Body of pancreas (tissue), 4 donors: Measurements from ENCODE around the gene SLC1A2. TPM values are rescaled to one million over a fixed set of nuclear protein-coding genes. Genes with fewer than 3 reads are reported as not detected.

Source experiments
- ATAC-seq: fragments of 150-250 bp; one replicate; pipeline ENCODE4 v1.9.1; 2016
- DNase-seq, 4 donors: peaks; one replicate each; pipeline ENCODE4 v3.0.0-alpha.2; 2019
- H3K27ac ChIP-seq, 4 donors: fragments of 200-600 bp; sonication (generic); 1 replicate in 3 of 4; 2 replicates in 1 of 4; pipeline versions ENCODE4 v1.5.1 to v1.6.1; 2016 to 2019; ENCODE audit warnings: mild to moderate bottlenecking in 1 of 4, mixed read lengths in 1 of 4, moderate library complexity in 1 of 4
- H3K27me3 ChIP-seq, 2 donors: fragments of 200-600 bp; sonication (generic); one replicate each; pipeline ENCODE4 v1.6.0; 2016; ENCODE audit warnings: mild to moderate bottlenecking in 1 of 2
- H3K36me3 ChIP-seq, 2 donors: fragments of 200-600 bp; sonication (generic); replicated peaks in 1 of 2; 2 replicates each; pipeline ENCODE4 v1.5.1; 2016; ENCODE audit warnings: low read depth in 2 of 2; ENCODE audit not compliant: insufficient read depth in 1 of 2
- H3K4me1 ChIP-seq: fragments of 200-600 bp; sonication (generic); one replicate; pipeline ENCODE4 v1.6.0; 2016
- H3K4me3 ChIP-seq, 2 donors: fragments of 200-600 bp; sonication (generic); 1 replicate in 1 of 2; 2 replicates in 1 of 2; pipeline ENCODE4 v1.5.1; 2016 to 2019
- H3K9me3 ChIP-seq, 3 donors: fragments of 200-600 bp; sonication (generic); 1 replicate in 2 of 3; 2 replicates in 1 of 3; pipeline ENCODE4 v1.5.1; 2016
- POLR2A ChIP-seq, 3 donors: fragments of 450-650 bp; IDR thresholded peaks; one replicate each; pipeline ENCODE4 v1.6.1; 2016; ENCODE audit warnings: antibody characterized with exemption in 3 of 3, mild to moderate bottlenecking in 2 of 3
- WGBS, 2 donors: methylation state at CpG; one replicate each; pipeline ENCODE4 v1.1.5; 2017; 5-methylcytosine and 5-hydroxymethylcytosine counted together
- intact Hi-C: fragments of 100-400 bp; cut with DNase I; formaldehyde crosslinking; loops from one replicate; pipeline ENCODE4 v1.15.1; 2023
- total RNA-seq, 2 donors: library from RNA; depleted of rRNA; stranded (reverse); fragments of >200 nt; gene quantifications; one replicate each; pipeline ENCODE4 v1.1.0, GENCODE V29; 2016
- TF ChIP-seq, protein P1 (sequence below), 7 experiments: fragments of 450-650 bp in 4 of 7; fragments of 200-600 bp in 3 of 7; sonication (generic) in 3 of 7; IDR thresholded peaks; one replicate each; pipeline ENCODE4 v1.5.1; 2016 to 2019; ENCODE audit warnings: antibody characterized with exemption in 7 of 7

Gene SLC1A2
- total RNA-seq, 2 donors from 2014 or later: 23.1 to 73.7 TPM

DNA sequence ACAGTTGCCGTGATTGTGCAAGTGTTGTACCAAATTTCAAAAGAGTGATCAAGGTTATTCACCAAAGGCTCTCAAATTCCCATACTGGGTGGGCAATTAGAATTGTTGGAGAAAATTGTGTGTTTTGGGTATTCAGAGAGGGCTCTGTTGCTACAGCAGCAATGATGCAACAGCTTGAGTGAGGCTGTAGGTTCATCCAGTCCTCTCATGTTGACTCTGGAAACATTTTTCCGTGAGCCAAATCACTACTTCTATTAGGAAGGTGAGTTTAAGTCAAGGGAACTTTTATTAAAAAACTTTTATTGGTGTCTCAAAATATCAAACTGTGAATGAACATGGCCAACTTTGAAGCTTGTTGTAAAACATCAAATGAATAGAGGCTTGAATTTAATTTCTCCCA lies 163.8 kb downstream of the SLC1A2 start:
- ATAC-seq (no peak), DNase-seq (no peak)
- no peaks in the 10 kb centered on the region for H3K9me3 ChIP-seq
- no peak overlapping the region for H3K27ac ChIP-seq
- intact Hi-C loops: no loop called here
- no peak for TF ChIP-seq POLR2A (IDR thresholded peaks at IDR 0.05)
- TF ChIP-seq, protein P1, sequence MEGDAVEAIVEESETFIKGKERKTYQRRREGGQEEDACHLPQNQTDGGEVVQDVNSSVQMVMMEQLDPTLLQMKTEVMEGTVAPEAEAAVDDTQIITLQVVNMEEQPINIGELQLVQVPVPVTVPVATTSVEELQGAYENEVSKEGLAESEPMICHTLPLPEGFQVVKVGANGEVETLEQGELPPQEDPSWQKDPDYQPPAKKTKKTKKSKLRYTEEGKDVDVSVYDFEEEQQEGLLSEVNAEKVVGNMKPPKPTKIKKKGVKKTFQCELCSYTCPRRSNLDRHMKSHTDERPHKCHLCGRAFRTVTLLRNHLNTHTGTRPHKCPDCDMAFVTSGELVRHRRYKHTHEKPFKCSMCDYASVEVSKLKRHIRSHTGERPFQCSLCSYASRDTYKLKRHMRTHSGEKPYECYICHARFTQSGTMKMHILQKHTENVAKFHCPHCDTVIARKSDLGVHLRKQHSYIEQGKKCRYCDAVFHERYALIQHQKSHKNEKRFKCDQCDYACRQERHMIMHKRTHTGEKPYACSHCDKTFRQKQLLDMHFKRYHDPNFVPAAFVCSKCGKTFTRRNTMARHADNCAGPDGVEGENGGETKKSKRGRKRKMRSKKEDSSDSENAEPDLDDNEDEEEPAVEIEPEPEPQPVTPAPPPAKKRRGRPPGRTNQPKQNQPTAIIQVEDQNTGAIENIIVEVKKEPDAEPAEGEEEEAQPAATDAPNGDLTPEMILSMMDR (IDR thresholded peaks at IDR 0.05): no peak
- H3K27me3 ChIP-seq: no peaks in the 10 kb centered on the region
- WGBS, 2 donors: 92 to 98% methylated on average over 2 of the region's 2 CpGs
- H3K4me1 ChIP-seq: peaks cover 21% of the 10 kb centered on the region
- H3K36me3 ChIP-seq: no peaks in the 10 kb centered on the region
- no peak overlapping the region for H3K4me3 ChIP-seq

DNA sequence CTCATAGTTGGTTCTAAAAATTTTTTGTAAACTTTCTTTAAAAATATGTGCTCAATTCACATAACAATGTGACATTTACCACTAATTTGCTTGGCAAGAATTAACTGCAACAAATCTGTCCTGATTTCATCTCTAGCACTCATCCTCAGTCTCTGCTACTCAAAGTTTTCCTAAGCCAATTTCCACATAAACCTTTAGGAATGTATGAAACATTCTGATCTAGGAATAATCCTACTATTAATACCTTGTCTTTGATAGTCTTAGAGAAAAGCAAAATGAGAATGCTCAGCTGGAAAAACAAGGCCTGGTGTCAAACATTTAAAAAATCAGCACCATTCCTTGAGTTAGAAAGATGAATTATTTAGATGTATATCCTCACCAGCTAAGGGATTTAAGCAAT lies 166.1 kb downstream of the SLC1A2 start:
- Histone ChIP-seq H3K4me3 (no peak overlapping the region), H3K27me3 (no peaks in the 10 kb centered on the region), H3K36me3 (no peaks in the 10 kb centered on the region), H3K27ac (no peak overlapping the region), H3K4me1 (peaks cover 19% of the 10 kb centered on the region), H3K9me3 (no peaks in the 10 kb centered on the region)
- DNase-seq (no peak), ATAC-seq (no peak)
- intact Hi-C loops: no loop called here
- TF ChIP-seq, protein P1 (IDR thresholded peaks at IDR 0.05): no peak
- TF ChIP-seq POLR2A (IDR thresholded peaks at IDR 0.05): no peak

DNA sequence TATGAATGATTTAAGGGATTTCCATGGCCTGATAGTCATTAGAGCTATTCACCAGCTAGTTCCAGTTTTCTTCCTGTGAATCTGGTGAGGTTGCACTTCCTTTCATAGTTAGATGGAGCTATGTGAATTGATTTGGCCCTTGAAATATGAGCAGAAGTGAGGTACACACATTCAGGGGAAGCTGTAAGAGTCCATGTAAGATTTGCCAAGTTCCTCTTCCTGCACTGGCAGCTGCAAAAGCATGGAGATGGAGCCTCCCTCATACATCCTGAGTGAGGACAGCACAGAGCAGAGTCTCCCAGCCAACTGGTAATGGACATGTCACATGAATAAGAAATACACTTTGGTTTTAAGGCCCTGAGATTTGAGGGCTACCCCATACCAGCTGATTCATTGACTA lies 168.7 kb downstream of the SLC1A2 start:
- Histone ChIP-seq H3K4me3 (no peak overlapping the region), H3K4me1 (peaks cover 9% of the 10 kb centered on the region), H3K27me3 (no peaks in the 10 kb centered on the region), H3K9me3 (no peaks in the 10 kb centered on the region), H3K27ac (no peak overlapping the region), H3K36me3 (no peaks in the 10 kb centered on the region)
- intact Hi-C loops: no loop called here
- TF ChIP-seq, protein P1 (IDR thresholded peaks at IDR 0.05): no peak
- TF ChIP-seq POLR2A (IDR thresholded peaks at IDR 0.05): no peak
- no peak for DNase-seq
- no peak for ATAC-seq

DNA sequence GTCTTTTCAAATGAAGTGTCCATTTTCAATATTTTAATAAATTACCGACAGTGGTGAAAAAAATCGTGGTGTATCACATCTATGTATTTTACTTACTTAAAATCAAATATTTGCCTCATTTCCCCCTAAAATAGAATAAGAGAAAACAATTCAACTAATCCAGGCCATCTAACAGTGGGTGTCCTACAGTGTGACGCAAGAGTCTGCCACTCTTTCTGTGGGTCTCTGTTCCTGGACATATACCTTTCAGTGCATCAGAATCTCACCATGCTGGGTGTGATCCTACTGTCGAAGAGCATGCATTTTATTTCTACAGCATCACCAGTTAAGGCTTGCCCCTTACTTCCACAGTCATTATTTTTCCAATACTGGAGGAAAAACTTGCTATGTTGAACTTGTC lies 169.2 kb downstream of the SLC1A2 start:
- DNase-seq (no peak), ATAC-seq (no peak)
- 89 to 90% methylated on average over 4 of the region's 4 CpGs for WGBS, 2 donors
- Histone ChIP-seq H3K4me1 (peaks cover 9% of the 10 kb centered on the region), H3K27me3 (no peaks in the 10 kb centered on the region), H3K27ac (no peak overlapping the region), H3K4me3 (no peak overlapping the region), H3K9me3 (no peaks in the 10 kb centered on the region), H3K36me3 (no peaks in the 10 kb centered on the region)
- TF ChIP-seq, protein P1 (IDR thresholded peaks at IDR 0.05): no peak
- no peak for TF ChIP-seq POLR2A (IDR thresholded peaks at IDR 0.05)
- intact Hi-C loops: no loop called here

DNA sequence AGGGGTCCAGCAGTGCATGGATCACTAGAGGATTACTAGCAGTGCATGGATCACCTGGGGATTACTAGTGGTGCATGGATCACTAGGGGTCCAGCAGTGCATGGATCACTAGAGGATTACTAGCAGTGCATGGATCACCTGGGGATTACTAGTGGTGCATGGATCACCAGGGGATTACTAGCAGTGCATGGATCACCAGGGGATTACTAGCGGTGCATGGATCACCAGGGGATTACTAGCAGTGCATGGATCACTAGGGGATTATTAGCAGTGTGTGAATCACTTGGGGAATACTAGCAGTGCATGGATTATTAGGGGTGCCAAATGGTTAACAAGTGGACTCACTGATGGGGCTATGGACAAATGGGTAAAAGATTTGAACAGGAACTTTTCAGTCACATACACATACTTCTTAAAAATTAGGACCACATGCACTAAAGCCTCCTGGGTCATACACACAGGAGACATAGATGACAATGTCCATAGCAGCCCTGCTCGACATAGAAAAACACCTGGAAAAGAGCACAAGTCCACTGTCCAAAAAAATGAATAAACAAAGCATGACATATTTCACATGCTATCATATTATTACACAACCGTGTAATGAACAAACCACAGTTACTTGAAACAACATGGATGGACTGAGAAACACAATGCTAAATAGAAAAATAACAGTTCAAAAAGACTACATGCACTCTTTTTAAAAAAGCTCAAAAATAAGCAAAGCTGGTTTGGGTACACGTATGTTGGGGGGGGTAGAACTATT lies 170.6 kb downstream of the SLC1A2 start:
- Histone ChIP-seq H3K27me3 (no peaks in the 10 kb centered on the region), H3K4me1 (peaks cover 17% of the 10 kb centered on the region), H3K36me3 (no peaks in the 10 kb centered on the region), H3K4me3 (no peak overlapping the region), H3K27ac (no peak overlapping the region), H3K9me3 (no peaks in the 10 kb centered on the region)
- WGBS, 2 donors: 40 to 50% methylated on average over 4 of the region's 4 CpGs
- TF ChIP-seq, protein P1 (IDR thresholded peaks at IDR 0.05): no peak
- no peak for TF ChIP-seq POLR2A (IDR thresholded peaks at IDR 0.05)
- ATAC-seq: peak; percentile 69
- intact Hi-C loops: no loop called here
- DNase-seq: no peak
